Right atrium auricular region (tissue), 2 donors: ENCODE measurements around the gene SGF29. TPM values are rescaled to one million over a fixed set of nuclear protein-coding genes. Genes with fewer than 3 reads are reported as not detected.

Source experiments
- DNase-seq: peaks from one replicate; pipeline ENCODE4 v3.0.0-alpha.2; 2019; ENCODE audit warnings: low spot score
- H3K27ac ChIP-seq, 2 donors: fragments of 200-600 bp; sonication (generic); 1 replicate in 1 of 2; 2 replicates in 1 of 2; pipeline ENCODE4 v1.5.1; 2016 to 2019
- H3K27me3 ChIP-seq, 2 donors: fragments of 200-600 bp; sonication (generic); one replicate each; pipeline versions ENCODE4 v1.5.1 to v1.6.0; 2017 to 2019
- H3K36me3 ChIP-seq: fragments of 200-600 bp; sonication (generic); one replicate; pipeline ENCODE4 v1.5.1; 2016
- H3K4me1 ChIP-seq, 2 donors: fragments of 200-600 bp; sonication (generic); one replicate each; pipeline versions ENCODE4 v1.5.1 to v1.6.0; 2017 to 2019
- H3K4me3 ChIP-seq, 2 donors: fragments of 200-600 bp; sonication (generic); 1 replicate in 1 of 2; 2 replicates in 1 of 2; pipeline ENCODE4 v1.5.1; 2017 to 2019; ENCODE audit warnings: mild to moderate bottlenecking in 1 of 2, moderate library complexity in 1 of 2
- H3K9me3 ChIP-seq, 2 donors: fragments of 200-600 bp; sonication (generic); one replicate each; pipeline ENCODE4 v1.5.1; 2019
- CTCF ChIP-seq, 2 donors: fragments of 200-600 bp; sonication (generic); IDR thresholded peaks; one replicate each; pipeline ENCODE4 v1.5.1; 2019; ENCODE audit warnings: antibody characterized with exemption in 2 of 2
- total RNA-seq, 2 donors: library from RNA; depleted of rRNA; stranded (reverse); fragments of >200 nt; gene quantifications; one replicate each; pipeline ENCODE4 v1.1.0, GENCODE V29; 2016

Gene SGF29
- 10 to 100 TPM; 14.2 to 21.8 TPM for total RNA-seq

GRCh38 chr16:28553776-28554633 is at the start of gene SGF29:
Gene SGF29, plus strand, starts transcription at chr16:28553920. Its CDS starts 27,150 bp downstream, at chr16:28581070.
- H3K27me3 ChIP-seq = no peaks in the 10 kb centered on the region
- peak; percentile 95 for DNase-seq
- TF ChIP-seq CTCF (IDR thresholded peaks at IDR 0.05) = peak in 1 of 2 donors; percentile 65
- H3K27ac ChIP-seq = peak within 1 kb of the TSS; percentile 98
- H3K36me3 ChIP-seq = peaks cover 10% of the 10 kb centered on the region
- peak within 1 kb of the TSS; percentile 54 to 65 for H3K4me3 ChIP-seq
- H3K4me1 ChIP-seq = peaks cover 0 to 8% of the 10 kb centered on the region in 2 donors
- no peaks in the 10 kb centered on the region for H3K9me3 ChIP-seq

- Histone ChIP-seq H3K27ac (no peak overlapping the region), H3K27me3 (no peaks in the 10 kb centered on the region), H3K4me1 (no peaks in the 10 kb centered on the region), H3K4me3 (no peak overlapping the region), H3K36me3 (no peaks in the 10 kb centered on the region), H3K9me3 (no peaks in the 10 kb centered on the region)
- no peak for TF ChIP-seq CTCF (IDR thresholded peaks at IDR 0.05)
- DNase-seq = no peak
Measured at GRCh38 chr16:28504707-28505404, 48.9 kb upstream of the SGF29 start.

DNA sequence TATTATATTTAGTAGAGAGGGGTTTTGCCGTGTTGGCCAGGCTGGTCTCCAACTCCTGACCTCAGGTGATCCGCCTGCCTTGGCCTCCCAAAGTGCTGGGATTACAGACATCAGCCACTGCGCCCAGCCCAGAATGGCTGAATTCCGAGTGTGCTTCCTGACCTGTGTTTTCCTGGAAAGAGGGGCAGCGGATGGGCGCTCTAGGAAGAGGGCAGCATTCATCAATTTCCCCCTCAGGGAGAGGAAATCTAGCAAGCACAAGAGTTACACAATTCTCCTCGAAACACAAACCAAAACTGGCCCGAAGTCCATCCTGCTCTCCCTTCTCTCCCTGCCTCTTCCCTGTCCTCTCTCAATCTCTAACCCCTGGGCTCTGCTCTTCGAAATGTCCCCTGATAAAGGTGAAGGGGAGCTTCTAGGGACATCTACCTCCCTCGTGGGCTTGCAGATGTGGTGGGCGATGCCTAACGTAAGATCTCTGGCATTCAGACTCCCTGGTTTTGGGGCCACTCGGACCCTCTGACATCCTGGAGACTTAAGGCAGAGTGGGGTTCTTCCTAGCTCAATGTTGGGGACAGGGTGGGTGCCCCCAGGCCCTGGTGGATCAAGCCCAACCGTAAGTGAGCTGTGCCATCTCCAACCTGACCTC is 48.1 kb upstream of the SGF29 start:
- Histone ChIP-seq H3K9me3 (no peaks in the 10 kb centered on the region), H3K36me3 (no peaks in the 10 kb centered on the region), H3K4me3 (no peak overlapping the region), H3K4me1 (no peaks in the 10 kb centered on the region), H3K27me3 (no peaks in the 10 kb centered on the region), H3K27ac (no peak overlapping the region)
- DNase-seq = no peak
- no peak for TF ChIP-seq CTCF (IDR thresholded peaks at IDR 0.05)

GRCh38 chr16:28511031-28511430 is 42.7 kb upstream of the SGF29 start:
- Histone ChIP-seq H3K4me3 (no peak overlapping the region), H3K9me3 (no peaks in the 10 kb centered on the region), H3K27ac (no peak overlapping the region), H3K27me3 (no peaks in the 10 kb centered on the region), H3K4me1 (no peaks in the 10 kb centered on the region), H3K36me3 (no peaks in the 10 kb centered on the region)
- no peak for TF ChIP-seq CTCF (IDR thresholded peaks at IDR 0.05)
- no peak for DNase-seq

DNA sequence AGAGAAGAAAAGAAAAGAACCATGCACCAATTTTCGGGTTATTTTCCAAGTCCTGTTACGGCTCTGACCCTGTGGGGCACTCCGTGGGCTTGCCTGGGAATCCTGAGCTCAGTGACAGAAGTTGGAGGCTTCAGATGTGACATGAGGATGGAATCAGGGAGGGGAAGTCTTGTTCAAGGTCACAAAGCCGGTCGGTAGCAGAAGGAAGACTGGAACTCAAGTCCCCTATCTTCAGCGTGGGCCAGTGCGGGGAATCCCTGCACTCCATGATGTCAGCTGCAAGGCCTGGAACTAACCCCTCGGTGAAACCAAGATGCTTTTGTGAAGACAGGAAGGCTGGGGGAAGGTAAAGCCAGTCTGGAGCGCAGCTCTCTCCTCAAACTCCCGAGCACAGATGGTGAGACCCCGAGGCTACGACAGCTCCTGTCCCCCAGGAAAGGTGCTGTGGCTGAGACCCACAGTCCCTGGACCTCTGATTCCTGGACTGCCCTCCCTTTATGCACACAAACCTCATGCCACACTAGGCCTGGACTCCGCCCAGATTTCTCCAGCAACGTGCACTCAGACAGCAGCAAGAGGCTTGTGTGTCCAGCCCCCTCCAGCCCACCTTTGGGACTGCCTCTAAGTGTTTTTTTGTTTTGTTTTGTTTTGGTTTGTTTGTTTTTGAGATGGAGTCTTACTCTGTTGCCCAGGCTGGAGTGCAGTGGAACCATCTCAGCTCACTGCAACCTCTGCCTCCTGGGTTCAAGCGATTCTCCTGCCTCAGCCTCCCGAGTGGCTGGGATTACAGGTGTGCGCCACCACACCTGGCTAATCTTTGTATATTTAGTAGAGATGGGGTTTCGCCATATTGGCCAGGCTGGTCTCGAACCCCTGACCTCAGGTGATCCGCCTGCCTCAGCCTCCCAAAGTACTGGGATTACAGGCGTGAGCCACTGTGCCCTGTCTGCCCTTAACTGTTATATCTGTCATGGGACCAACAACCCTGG is 41.6 kb upstream of the SGF29 start:
- Histone ChIP-seq H3K36me3 (no peaks in the 10 kb centered on the region), H3K27ac (no peak overlapping the region), H3K4me1 (no peaks in the 10 kb centered on the region), H3K9me3 (no peaks in the 10 kb centered on the region), H3K4me3 (no peak overlapping the region), H3K27me3 (no peaks in the 10 kb centered on the region)
- DNase-seq = no peak
- TF ChIP-seq CTCF (IDR thresholded peaks at IDR 0.05) = no peak
